ENCODE measurements around the gene SLAIN2. TPM values are rescaled to one million over a fixed set of nuclear protein-coding genes. Genes with fewer than 3 reads are reported as not detected.

The SLAIN2 gene
- total RNA-seq, 1 donor from 2014 or later, result 132 TPM

DNA sequence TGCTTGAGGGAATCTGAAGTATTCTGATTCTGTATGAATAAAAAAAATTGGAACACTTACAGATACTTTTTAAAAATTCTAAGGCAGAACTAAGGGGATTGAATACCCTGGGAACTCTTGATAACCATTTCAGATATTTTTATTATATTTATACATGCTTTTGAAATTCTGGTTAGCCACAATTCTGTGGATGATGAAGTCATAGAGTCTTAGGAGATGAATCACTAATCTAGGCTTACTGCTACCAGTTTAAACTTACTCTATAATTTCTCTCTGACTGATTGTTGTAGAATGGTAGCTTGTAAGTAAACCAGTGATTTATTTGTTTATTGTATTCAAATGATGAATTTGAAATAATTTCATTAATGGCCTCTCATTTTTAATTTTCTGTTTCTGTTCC is 11.4 kb upstream of the SLAIN2 start:
- Histone ChIP-seq H3K27me3 (ENCODE audit: low read depth) (no peaks in the 10 kb centered on the region), H3K4me3 (no peak overlapping the region), H3K27ac (replicated peaks) (no peak overlapping the region), H3K9me3 (replicated peaks) (no peaks in the 10 kb centered on the region), H3K4me1 (peaks cover 11% of the 10 kb centered on the region), H3K36me3 (no peaks in the 10 kb centered on the region)
- TF ChIP-seq CTCF (IDR thresholded peaks at IDR 0.05; ENCODE audit: borderline replicate concordance), result no peak
- no peak for DNase-seq
- intact Hi-C loops (cut with micrococcal nuclease), result no loop called here

DNA sequence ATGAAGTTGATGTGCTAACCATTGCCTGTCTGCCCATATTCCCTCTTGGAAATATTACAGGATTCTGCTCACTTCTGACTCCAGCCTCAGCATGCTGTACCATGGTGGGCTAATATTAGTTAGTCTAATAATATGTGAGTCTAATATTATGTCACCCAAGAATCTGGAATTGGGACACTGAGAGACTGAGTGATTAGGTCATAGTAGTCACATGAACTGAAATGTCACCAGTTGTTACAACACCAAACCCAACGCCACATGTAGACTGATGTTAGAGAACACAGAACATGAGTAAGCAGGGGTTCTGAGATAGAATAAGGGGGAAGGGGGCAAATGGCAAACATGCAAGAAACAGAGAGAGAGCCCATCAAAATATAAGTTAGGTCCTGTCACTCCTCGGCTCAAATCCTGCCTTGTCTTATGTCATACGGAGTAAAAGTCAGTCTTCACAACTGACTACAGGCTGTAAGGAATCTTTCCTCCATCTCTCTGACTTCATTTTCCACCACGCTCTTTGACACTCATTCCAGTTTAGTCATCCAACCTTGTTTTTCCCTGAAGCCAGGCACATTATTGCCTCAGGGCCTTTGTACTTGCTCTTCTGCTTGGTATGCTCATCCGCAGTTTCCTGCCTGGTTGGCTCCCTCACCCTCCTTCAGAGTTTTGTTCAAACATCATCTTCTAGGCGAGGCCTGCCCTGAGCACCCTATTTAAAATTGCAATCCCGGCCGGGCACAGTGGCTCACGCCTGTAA is 9.6 kb upstream of the SLAIN2 start:
- intact Hi-C loops (cut with micrococcal nuclease), result no loop called here
- Histone ChIP-seq H3K4me1 (peaks cover 11% of the 10 kb centered on the region), H3K27ac (replicated peaks) (no peak overlapping the region), H3K27me3 (ENCODE audit: low read depth) (no peaks in the 10 kb centered on the region), H3K36me3 (no peaks in the 10 kb centered on the region), H3K9me3 (replicated peaks) (no peaks in the 10 kb centered on the region), H3K4me3 (no peak overlapping the region)
- TF ChIP-seq CTCF (IDR thresholded peaks at IDR 0.05; ENCODE audit: borderline replicate concordance), result no peak
- DNase-seq, result no peak

GRCh38 chr4:48332661-48333060 is 8.7 kb upstream of the SLAIN2 start:
- DNase-seq, result no peak
- Histone ChIP-seq H3K27me3 (ENCODE audit: low read depth) (no peaks in the 10 kb centered on the region), H3K4me3 (no peak overlapping the region), H3K36me3 (no peaks in the 10 kb centered on the region), H3K4me1 (peaks cover 13% of the 10 kb centered on the region), H3K27ac (replicated peaks) (no peak overlapping the region), H3K9me3 (replicated peaks) (no peaks in the 10 kb centered on the region)
- intact Hi-C loops (cut with micrococcal nuclease), result no loop called here
- TF ChIP-seq CTCF (IDR thresholded peaks at IDR 0.05; ENCODE audit: borderline replicate concordance), result no peak

GRCh38 chr4:48333587-48333986 is 7.7 kb upstream of the SLAIN2 start:
- H3K4me3 ChIP-seq, result no peak overlapping the region
- H3K9me3 ChIP-seq (replicated peaks), result no peaks in the 10 kb centered on the region
- no peak for DNase-seq
- no peak overlapping the region for H3K27ac ChIP-seq (replicated peaks)
- H3K27me3 ChIP-seq (ENCODE audit: low read depth), result no peaks in the 10 kb centered on the region
- no peak for TF ChIP-seq CTCF (IDR thresholded peaks at IDR 0.05; ENCODE audit: borderline replicate concordance)
- peaks cover 16% of the 10 kb centered on the region for H3K4me1 ChIP-seq
- intact Hi-C loops (cut with micrococcal nuclease), result no loop called here
- no peaks in the 10 kb centered on the region for H3K36me3 ChIP-seq

GRCh38 chr4:48334236-48334635 is 7.1 kb upstream of the SLAIN2 start:
- Histone ChIP-seq H3K9me3 (replicated peaks) (no peaks in the 10 kb centered on the region), H3K4me1 (peaks cover 16% of the 10 kb centered on the region), H3K36me3 (no peaks in the 10 kb centered on the region), H3K27ac (replicated peaks) (no peak overlapping the region), H3K4me3 (no peak overlapping the region), H3K27me3 (ENCODE audit: low read depth) (no peaks in the 10 kb centered on the region)
- intact Hi-C loops (cut with micrococcal nuclease), result no loop called here
- DNase-seq, result no peak
- TF ChIP-seq CTCF (IDR thresholded peaks at IDR 0.05; ENCODE audit: borderline replicate concordance), result no peak
